ENCODE results near the gene REPS2.
"Not testable (repeated sequence)": the region's sequence is repeated elsewhere in the genome, so short reads cannot be mapped to it uniquely, and the experiment has no call there.

The REPS2 gene

DNA sequence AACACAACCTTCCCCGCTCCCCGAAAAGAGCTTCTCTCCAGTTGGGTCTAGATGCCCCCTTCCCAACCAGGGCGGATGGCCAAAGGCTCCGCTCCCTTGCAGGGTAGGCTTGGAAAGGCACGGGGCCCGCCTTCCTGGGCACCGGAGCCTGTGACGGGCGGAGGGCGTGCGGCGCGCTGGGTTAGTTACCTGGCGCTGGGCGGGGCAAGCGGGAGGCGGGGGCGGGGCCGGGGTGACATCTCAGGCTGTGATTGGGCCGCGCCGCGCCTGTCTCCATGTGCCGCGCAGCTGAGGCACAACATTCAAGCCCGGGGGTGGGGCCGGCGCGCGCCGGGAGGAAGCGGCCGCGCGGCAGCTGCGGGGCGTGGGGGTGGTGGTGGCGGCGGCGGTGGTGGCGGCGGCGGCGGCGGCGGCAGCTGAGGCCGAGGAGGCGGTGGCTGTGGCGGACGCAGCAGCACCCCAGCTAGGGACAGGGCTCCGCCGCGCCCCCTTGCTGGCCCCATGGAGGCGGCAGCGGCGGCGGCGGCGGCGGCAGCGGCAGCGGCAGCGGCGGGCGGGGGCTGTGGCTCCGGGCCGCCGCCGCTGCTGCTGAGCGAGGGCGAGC lies at the start of gene REPS2:
REPS2 (plus strand) TSS at position 298 of the 604 bp plus-strand sequence; CDS start at position 502, 204 bp downstream.
- peak; percentile 14 for DNase-seq

GRCh38 chrX:16897445-16897844 lies 49.0 kb upstream of the REPS2 start:
- DNase-seq = no peak

- no peak for DNase-seq
Measured at GRCh38 chrX:16903274-16904022, 43.0 kb upstream of the REPS2 start.

DNA sequence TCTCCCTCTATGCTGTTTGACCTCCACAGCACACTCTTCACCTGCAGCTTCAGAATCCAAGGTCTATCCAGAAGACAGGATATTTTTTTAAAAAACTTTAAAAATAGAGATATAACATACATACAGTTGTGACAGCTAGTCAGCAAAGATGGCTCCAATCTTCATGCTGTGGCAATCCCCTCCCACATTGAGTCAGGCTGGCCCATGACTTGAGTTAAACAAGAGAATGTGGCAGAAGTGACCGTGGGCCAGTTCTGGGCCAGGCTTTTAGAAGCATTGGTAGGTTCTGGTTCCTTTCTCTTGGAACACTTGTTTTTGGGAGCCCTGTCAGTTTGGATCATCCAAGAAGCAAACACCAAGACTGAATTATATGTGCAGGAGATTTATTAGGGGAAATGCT lies 36.1 kb upstream of the REPS2 start:
- no peak for DNase-seq

DNA sequence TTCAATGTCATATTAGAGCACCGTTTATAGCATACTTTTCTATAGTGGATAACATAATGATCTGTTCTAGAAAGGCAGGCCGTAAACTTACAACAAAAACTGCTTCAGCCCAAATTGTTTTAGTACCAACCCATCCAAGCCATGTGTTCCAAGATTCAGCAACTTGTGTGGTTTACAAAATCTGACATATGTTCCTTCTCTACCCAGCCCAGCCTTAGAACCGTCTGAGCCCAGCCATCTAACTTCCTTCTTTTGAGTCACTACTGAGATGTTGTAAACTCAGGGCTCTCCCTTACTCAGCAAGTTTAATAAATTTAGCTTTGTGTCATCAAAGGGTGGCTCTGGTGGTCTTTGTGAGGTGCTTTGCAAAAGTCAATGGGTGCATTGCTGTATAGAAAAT lies 32.4 kb upstream of the REPS2 start:
- no peak for DNase-seq

DNA sequence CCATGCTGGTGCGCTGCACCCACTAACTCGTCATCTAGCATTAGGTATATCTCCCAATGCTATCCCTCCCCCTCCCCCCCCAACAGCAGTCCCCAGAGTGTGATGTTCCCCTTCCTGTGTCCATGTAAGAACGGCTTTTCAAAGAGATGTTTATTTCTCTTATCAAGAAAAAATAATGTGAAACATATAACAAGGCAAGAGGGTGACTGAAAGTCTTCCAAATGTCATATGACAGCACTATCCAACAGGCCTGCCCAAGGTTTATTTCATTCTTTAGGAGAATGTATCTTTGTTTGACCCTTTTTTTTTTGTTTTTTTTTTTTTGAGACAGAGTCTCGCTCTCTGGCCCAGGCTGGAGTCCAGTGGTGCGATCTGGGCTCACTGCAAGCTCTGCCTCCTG lies 29.9 kb upstream of the REPS2 start:
- DNase-seq = no peak

DNA sequence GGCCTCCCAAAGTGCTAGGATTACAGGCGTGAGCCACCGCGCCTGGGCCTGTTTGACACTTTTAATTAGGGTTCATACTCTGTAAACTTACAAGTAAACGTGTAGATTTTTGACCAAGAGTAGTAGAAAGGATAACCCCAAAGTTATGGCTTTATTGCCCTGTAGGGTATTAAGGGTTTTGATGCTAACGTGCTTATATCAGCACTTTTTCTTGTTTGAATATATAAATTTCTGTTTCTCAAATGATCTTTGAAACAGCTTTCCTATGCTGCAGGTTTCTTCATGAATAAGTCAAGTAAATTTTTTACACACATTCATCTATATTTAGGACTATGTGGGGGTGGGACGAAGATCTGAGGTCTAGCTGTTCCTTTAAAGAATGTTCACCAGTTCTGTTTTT lies 29.3 kb upstream of the REPS2 start:
- no peak for DNase-seq

DNA sequence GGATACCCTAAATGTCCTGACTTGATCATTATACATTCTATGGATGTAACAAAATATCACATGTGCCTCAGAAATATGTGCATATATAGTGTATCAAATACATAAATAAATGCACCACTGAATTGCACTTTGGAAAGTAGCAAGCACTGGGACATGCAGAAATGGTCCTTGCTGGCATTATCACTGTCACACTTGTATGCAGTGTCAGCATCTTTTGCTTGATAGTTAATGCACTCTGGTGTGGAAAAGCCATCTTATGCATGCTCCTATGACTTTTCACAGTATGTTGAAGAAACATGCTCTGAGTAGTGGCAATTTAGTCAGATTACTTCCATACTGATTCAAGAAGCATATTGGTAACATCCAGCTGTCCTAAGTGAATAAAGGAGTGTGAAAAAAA lies 27.5 kb upstream of the REPS2 start:
- DNase-seq = no peak

DNA sequence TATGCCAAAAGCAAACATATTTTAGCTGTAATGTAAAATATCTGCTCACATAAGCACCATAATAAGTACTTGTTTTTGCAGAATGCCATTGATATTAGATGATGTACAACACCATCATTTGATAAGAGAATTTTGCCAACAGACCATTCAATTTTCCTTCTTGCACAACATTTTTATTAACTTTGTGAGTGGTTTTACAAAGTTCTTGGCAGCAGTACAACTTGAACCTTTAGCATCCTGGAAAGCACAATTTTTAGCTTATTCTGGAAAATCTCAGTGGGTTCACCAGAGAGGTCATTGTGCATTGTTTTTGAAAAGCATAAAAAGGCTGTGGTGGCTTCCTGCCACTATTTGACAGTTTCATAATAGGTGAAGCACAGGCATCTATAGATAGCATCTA lies 26.4 kb upstream of the REPS2 start:
- no peak for DNase-seq

- DNase-seq = no peak
Measured at GRCh38 chrX:16923157-16923556, 23.3 kb upstream of the REPS2 start.

GRCh38 chrX:16924631-16925480 lies 21.6 kb upstream of the REPS2 start:
- no peak for DNase-seq

GRCh38 chrX:16930392-16930791 lies 16.1 kb upstream of the REPS2 start:
- no peak for DNase-seq

DNA sequence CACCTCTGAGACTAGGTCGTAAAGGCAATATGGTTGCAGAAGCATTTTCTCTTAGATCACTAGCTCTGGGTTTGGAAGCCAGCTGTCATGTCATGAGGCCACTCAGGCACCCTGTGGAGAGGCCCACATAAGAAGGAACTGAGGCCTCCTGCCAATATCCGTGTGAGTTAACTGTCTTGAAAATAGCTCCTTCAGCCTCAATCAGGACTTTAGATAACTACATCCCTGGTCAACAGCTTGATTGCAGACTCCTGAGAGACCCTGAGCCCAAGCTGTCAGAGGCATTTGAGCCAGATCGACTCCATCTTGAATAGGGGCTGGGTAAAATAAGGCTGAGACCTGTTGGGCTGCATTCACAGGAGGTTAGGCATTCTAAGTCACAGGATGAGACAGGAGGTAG lies 15.1 kb upstream of the REPS2 start:
- no peak for DNase-seq

- no peak for DNase-seq
Measured at GRCh38 chrX:16931855-16932575, 14.4 kb upstream of the REPS2 start.

- no peak for DNase-seq
Measured at GRCh38 chrX:16934185-16934584, 12.3 kb upstream of the REPS2 start.

DNA sequence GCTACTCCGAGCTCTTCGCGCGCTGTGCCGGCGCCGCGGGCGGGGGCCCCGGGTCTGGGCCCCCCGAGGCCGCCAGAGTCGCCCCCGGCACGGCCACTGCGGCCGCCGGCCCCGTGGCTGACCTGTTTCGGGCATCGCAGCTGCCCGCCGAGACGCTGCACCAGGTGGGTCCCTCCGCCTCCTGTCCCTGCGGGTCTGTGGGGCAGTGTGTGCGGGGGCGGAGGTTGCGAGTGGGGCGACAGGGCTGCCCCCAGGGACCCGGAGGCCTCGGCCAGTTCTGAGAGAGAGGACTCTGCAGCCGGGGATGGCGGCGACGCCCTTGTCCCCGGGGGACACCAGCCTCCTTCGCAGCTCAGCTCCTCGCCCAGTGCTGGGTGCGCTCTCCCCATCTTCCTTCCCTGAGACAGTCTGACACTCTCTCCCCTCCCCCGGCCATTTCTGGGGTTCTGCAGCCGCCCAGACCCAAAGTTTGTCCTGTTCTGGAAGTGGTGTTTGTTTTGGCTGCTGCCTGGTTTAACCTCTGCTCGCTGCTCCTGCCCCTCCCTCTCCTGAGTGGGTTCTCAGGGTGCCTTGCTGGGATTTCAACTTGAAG lies 609 bp downstream of the REPS2 start:
- DNase-seq = no peak

- no peak for DNase-seq
Measured at GRCh38 chrX:16950423-16950822, 4.0 kb downstream of the REPS2 start.

GRCh38 chrX:16953606-16954211 lies 7.3 kb downstream of the REPS2 start:
- DNase-seq = no peak

DNA sequence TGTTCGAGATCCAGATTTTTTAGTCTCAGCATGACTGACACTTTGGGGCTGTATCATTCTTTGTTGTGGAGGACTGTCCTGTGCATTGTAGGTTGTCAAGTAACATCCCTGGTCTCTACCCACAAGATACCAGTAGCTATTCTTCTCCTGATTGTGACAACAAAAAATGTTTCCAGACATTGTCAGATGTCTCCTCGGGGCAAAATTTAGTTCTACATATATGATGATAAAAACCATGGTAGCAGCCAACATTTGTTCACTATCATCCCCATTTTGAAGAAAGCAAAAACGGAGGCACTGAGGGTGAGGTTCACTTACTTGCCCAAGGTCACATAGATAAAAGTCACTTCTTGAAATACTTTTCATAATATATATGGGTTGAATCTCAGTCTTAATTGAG lies 11.3 kb downstream of the REPS2 start:
- no peak for DNase-seq

DNA sequence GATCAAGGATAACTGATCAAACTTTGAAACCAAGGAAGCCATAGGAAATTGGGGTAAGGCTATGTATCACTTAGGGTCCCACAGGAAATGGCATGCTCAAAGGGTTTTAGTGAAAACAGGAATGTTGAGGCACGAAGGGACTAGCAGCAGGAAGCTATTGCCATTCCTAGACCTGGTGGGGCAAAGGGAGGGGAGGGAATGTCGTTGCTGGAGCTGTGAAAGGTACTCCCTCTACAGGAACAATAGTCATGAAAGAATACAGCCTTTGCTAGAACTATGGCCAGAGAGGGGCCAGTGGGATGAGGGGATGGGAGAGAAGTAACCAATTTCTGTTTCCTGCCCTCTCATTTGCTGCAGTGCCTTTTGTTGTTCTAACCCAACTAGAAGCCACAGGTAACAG lies 11.9 kb downstream of the REPS2 start:
- no peak for DNase-seq

- DNase-seq = not testable (repeated sequence)
Measured at GRCh38 chrX:16962661-16963060, 16.2 kb downstream of the REPS2 start.

DNA sequence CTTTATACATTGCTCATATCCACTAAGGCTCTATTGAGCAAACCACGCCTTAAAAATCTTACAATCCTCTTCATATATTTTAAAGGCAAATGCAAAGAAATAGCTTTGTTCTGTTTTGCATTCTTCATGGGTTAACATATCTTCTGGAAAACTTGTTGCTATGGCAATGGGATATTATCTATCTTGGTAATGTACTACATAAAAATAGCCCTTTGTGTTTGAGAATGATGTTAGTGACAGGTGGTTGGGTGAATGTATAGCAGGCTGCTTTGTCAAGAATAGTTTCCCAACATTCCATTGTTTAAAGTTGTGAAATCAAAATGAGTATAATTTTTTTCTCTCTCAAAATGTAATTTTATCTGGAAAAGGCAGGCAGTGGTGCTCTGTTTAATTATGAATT lies 16.8 kb downstream of the REPS2 start:
- no peak for DNase-seq

Data from T1000 (cell line).